Mesodermal cell (in vitro differentiated cells): ENCODE results near the gene ANTXR2.

Source experiments
- H3K27ac ChIP-seq: 2 replicates; pipeline ENCODE4 v1.7.0; 2013; ENCODE audit warnings: mild to moderate bottlenecking, low read depth, low read length, moderate library complexity; ENCODE audit not compliant: severe bottlenecking
- H3K36me3 ChIP-seq: 2 replicates; pipeline ENCODE4 v1.7.1; 2013; ENCODE audit warnings: mild to moderate bottlenecking, low read length, moderate library complexity; ENCODE audit not compliant: control insufficient read depth, insufficient read depth
- H3K4me1 ChIP-seq: one replicate; pipeline ENCODE4 v1.7.1; 2013; ENCODE audit warnings: mild to moderate bottlenecking, low read length; ENCODE audit not compliant: insufficient read depth, control insufficient read depth, poor library complexity, severe bottlenecking
- H3K4me3 ChIP-seq: 2 replicates; pipeline ENCODE4 v1.7.0; 2013; ENCODE audit warnings: low read length, control low read depth, mild to moderate bottlenecking; ENCODE audit not compliant: insufficient read depth, poor library complexity, severe bottlenecking; ENCODE audit errors: extremely low read depth
- H3K9me3 ChIP-seq: 2 replicates; pipeline ENCODE4 v1.7.1; 2013; ENCODE audit warnings: mild to moderate bottlenecking, low read length, moderate library complexity; ENCODE audit not compliant: control insufficient read depth
- WGBS, 2 experiments: methylation state at CpG; one replicate each; pipeline ENCODE4 v1.1.5; 2013; ENCODE audit warnings: missing lambda C conversion rate in 2 of 2; ENCODE audit not compliant: insufficient coverage in 2 of 2; 5-methylcytosine and 5-hydroxymethylcytosine counted together

The ANTXR2 gene

GRCh38 chr4:79872738-79873137 is 200.3 kb downstream of the ANTXR2 start:
- Histone ChIP-seq H3K27ac (no peak overlapping the region), H3K9me3 (no peaks in the 10 kb centered on the region), H3K4me1 (no peaks in the 10 kb centered on the region), H3K4me3 (no peak overlapping the region), H3K36me3 (no peaks in the 10 kb centered on the region)
- no CpG with 5 or more reads among the region's 1 CpG for WGBS, 2 experiments

GRCh38 chr4:79871961-79872360 is 201.1 kb downstream of the ANTXR2 start:
- no peaks in the 10 kb centered on the region for H3K36me3 ChIP-seq
- H3K9me3 ChIP-seq: no peaks in the 10 kb centered on the region
- WGBS, 2 experiments: no CpG with 5 or more reads among the region's 3 CpGs
- no peak overlapping the region for H3K4me3 ChIP-seq
- H3K4me1 ChIP-seq: no peaks in the 10 kb centered on the region
- no peak overlapping the region for H3K27ac ChIP-seq

GRCh38 chr4:79869597-79870237 is 203.3 kb downstream of the ANTXR2 start:
- H3K4me3 ChIP-seq: no peak overlapping the region
- H3K4me1 ChIP-seq: peaks cover 7% of the 10 kb centered on the region
- WGBS, 2 experiments: 71 to 72% methylated on average over 2 to 3 of the region's 4 CpGs
- no peaks in the 10 kb centered on the region for H3K9me3 ChIP-seq
- no peaks in the 10 kb centered on the region for H3K36me3 ChIP-seq
- H3K27ac ChIP-seq: no peak overlapping the region

- no peaks in the 10 kb centered on the region for H3K36me3 ChIP-seq
- 31 to 53% methylated on average over 2 of the region's 2 CpGs for whole genome bisulfite sequencing, 2 experiments
- no peaks in the 10 kb centered on the region for H3K9me3 ChIP-seq
- H3K4me1 ChIP-seq: peaks cover 10% of the 10 kb centered on the region
- H3K27ac ChIP-seq: peak overlapping the region; percentile 54
- H3K4me3 ChIP-seq: no peak overlapping the region
Measured at GRCh38 chr4:79865201-79865597, 207.8 kb downstream of the ANTXR2 start.

GRCh38 chr4:79864500-79865200 is 208.4 kb downstream of the ANTXR2 start:
- Histone ChIP-seq H3K4me3 (no peak overlapping the region), H3K36me3 (no peaks in the 10 kb centered on the region), H3K4me1 (peaks cover 10% of the 10 kb centered on the region), H3K27ac (peak overlapping the region; percentile 54), H3K9me3 (no peaks in the 10 kb centered on the region)
- 91 to 100% methylated on average over 1 to 2 of the region's 3 CpGs for WGBS, 2 experiments

- H3K4me1 ChIP-seq: peaks cover 10% of the 10 kb centered on the region
- WGBS, 2 experiments: 86 to 100% methylated on average over 1 to 2 of the region's 3 CpGs
Measured at GRCh38 chr4:79863333-79863732, 209.7 kb downstream of the ANTXR2 start.

GRCh38 chr4:79862821-79863220 is 210.2 kb downstream of the ANTXR2 start:
- Histone ChIP-seq H3K9me3 (no peaks in the 10 kb centered on the region), H3K4me1 (peaks cover 10% of the 10 kb centered on the region), H3K4me3 (no peak overlapping the region), H3K27ac (no peak overlapping the region), H3K36me3 (no peaks in the 10 kb centered on the region)
- 100% methylated on average over 1 of the region's 3 CpGs; no CpG with 5 or more reads in 1 of the 2 experiments for WGBS, 2 experiments

More at GRCh38 chr4:79863333-79863732, 209.7 kb downstream of the ANTXR2 start:
- Histone ChIP-seq H3K9me3 (no peaks in the 10 kb centered on the region), H3K36me3 (no peaks in the 10 kb centered on the region), H3K4me3 (no peak overlapping the region), H3K27ac (no peak overlapping the region)

GRCh38 chr4:79857811-79858210 is 215.2 kb downstream of the ANTXR2 start:
- Histone ChIP-seq H3K4me1 (no peaks in the 10 kb centered on the region), H3K9me3 (no peaks in the 10 kb centered on the region), H3K4me3 (no peak overlapping the region), H3K27ac (no peak overlapping the region), H3K36me3 (no peaks in the 10 kb centered on the region)
- WGBS, 2 experiments: 91 to 92% methylated on average over 1 of the region's 1 CpG

GRCh38 chr4:79856196-79856595 is 216.8 kb downstream of the ANTXR2 start:
- H3K36me3 ChIP-seq: no peaks in the 10 kb centered on the region
- 88 to 100% methylated on average over 1 to 3 of the region's 3 CpGs for WGBS, 2 experiments
- H3K9me3 ChIP-seq: no peaks in the 10 kb centered on the region
- H3K4me1 ChIP-seq: peaks cover 5% of the 10 kb centered on the region
- no peak overlapping the region for H3K27ac ChIP-seq
- H3K4me3 ChIP-seq: no peak overlapping the region

GRCh38 chr4:79854856-79855502 is 218.1 kb downstream of the ANTXR2 start:
- Histone ChIP-seq H3K27ac (no peak overlapping the region), H3K9me3 (no peaks in the 10 kb centered on the region), H3K4me3 (no peak overlapping the region), H3K36me3 (no peaks in the 10 kb centered on the region), H3K4me1 (peaks cover 5% of the 10 kb centered on the region)
- 86% methylated on average over 1 of the region's 4 CpGs; no CpG with 5 or more reads in 1 of the 2 experiments for WGBS, 2 experiments
